Endodermal cell (in vitro differentiated cells): ENCODE results near the gene DNAJB14. TPM values are rescaled to one million over a fixed set of nuclear protein-coding genes. Genes with fewer than 3 reads are reported as not detected.

ENCODE experiments used
- DNase-seq: peaks from one replicate; pipeline ENCODE4 v3.0.0-alpha.2; 2017
- H3K27ac ChIP-seq: 2 replicates; pipeline ENCODE4 v1.5.1; 2013; ENCODE audit warnings: mild to moderate bottlenecking, low read depth, low read length, moderate library complexity
- H3K27me3 ChIP-seq: 2 replicates; pipeline ENCODE4 v1.6.1; 2013; ENCODE audit warnings: mild to moderate bottlenecking, low read length, moderate library complexity; ENCODE audit not compliant: insufficient read depth, control insufficient read depth, poor library complexity, severe bottlenecking
- H3K36me3 ChIP-seq: 2 replicates; pipeline ENCODE4 v1.7.0; 2013; ENCODE audit warnings: mild to moderate bottlenecking, low read length, moderate library complexity; ENCODE audit not compliant: control insufficient read depth, insufficient read depth
- H3K4me1 ChIP-seq: one replicate; pipeline ENCODE4 v1.7.0; 2013; ENCODE audit warnings: low read length; ENCODE audit not compliant: control insufficient read depth, insufficient read depth
- H3K4me3 ChIP-seq: 2 replicates; pipeline ENCODE4 v1.5.1; 2013; ENCODE audit warnings: mild to moderate bottlenecking, low read length, moderate library complexity
- H3K9ac ChIP-seq: 2 replicates; pipeline ENCODE4 v1.6.1; 2013; ENCODE audit warnings: mild to moderate bottlenecking, low read length, moderate library complexity; ENCODE audit not compliant: poor library complexity, severe bottlenecking; ENCODE audit errors: extremely low read depth
- H3K9me3 ChIP-seq: 2 replicates; pipeline ENCODE4 v1.6.1; 2013; ENCODE audit warnings: mild to moderate bottlenecking, low read length, moderate library complexity; ENCODE audit not compliant: control insufficient read depth
- H3K27ac Mint-ChIP-seq: 2 replicates; pipeline ENCODE4 v1.8.0; 2020; ENCODE audit warnings: mixed read lengths
- H3K27me3 Mint-ChIP-seq: 2 replicates; pipeline ENCODE4 v1.8.0; 2021; ENCODE audit warnings: mild to moderate bottlenecking, mixed read lengths; ENCODE audit not compliant: insufficient read depth
- H3K36me3 Mint-ChIP-seq: 2 replicates; pipeline ENCODE4 v1.8.0; 2020; ENCODE audit warnings: low read depth, mixed read lengths
- H3K4me1 Mint-ChIP-seq: 2 replicates; pipeline ENCODE4 v1.8.0; 2020; ENCODE audit warnings: mixed read lengths
- H3K4me3 Mint-ChIP-seq: 2 replicates; pipeline ENCODE4 v1.8.0; 2020; ENCODE audit warnings: mild to moderate bottlenecking, moderate library complexity, mixed read lengths
- H3K9me3 Mint-ChIP-seq: 2 replicates; pipeline ENCODE4 v1.8.0; 2020; ENCODE audit warnings: mild to moderate bottlenecking, mixed read lengths
- WGBS, 2 experiments: methylation state at CpG; one replicate each; pipeline versions ENCODE4 v1.1.5 to v1.1.7; 2013; ENCODE audit warnings: missing lambda C conversion rate in 2 of 2, mixed read lengths in 1 of 2; ENCODE audit not compliant: insufficient coverage in 1 of 2, insufficient read length in 1 of 2; 5-methylcytosine and 5-hydroxymethylcytosine counted together
- total RNA-seq, 2 donors: library from RNA; stranded (reverse); fragmentation: NEBNext Ultra II Directional in 1 of 2; extraction: Animal tissue kit (Norgen Biotek cat#: 25700) in 1 of 2; gene quantifications; 2 replicates in 1 of 2; 3 replicates in 1 of 2; pipeline ENCODE4 v1.2.1, GENCODE V29; 2021
- TF ChIP-seq, protein P1 (sequence below): fragments of 200-600 bp; sonication (generic); conservative IDR thresholded peaks from 2 replicates; pipeline ENCODE4 v1.5.0; 2021; ENCODE audit warnings: antibody characterized with exemption, mild to moderate bottlenecking

Gene DNAJB14
- total RNA-seq, 2 donors from 2014 or later: 50.3 to 62.5 TPM

DNA sequence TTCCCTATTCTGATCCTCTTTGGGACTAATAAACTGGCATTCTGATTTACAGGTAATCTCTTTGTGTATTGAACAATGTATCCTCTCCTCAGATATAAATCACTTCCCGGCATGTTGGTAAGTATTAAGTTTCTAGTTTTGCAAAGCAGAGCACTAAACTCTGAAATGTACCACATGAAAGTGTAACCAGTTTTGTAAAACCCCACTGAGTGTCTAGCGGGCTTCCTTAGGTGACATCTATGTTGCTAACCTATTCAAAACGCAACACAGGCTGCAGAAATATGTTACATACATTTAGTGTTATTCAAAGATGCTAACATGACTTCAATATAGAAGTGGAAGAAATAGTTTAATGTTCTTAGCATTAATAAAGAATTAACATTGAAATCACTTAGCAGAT is 25.2 kb downstream of the DNAJB14 start:
- Mint-ChIP-seq H3K4me3 (no peak overlapping the region), H3K36me3 (peaks cover 34% of the 10 kb centered on the region), H3K27me3 (no peaks in the 10 kb centered on the region), H3K27ac (no peak overlapping the region), H3K9me3 (no peaks in the 10 kb centered on the region), H3K4me1 (no peaks in the 10 kb centered on the region)
- peaks cover 69% of the 10 kb centered on the region for H3K36me3 ChIP-seq
- no peak overlapping the region for H3K27ac ChIP-seq
- H3K9ac ChIP-seq: no peak overlapping the region
- H3K27me3 ChIP-seq: no peaks in the 10 kb centered on the region
- H3K9me3 ChIP-seq: peaks cover 14% of the 10 kb centered on the region
- no peak overlapping the region for H3K4me3 ChIP-seq
- no peaks in the 10 kb centered on the region for H3K4me1 ChIP-seq
- 86 to 97% methylated on average over 1 to 3 of the region's 3 CpGs for WGBS, 2 experiments
- TF ChIP-seq, protein P1, sequence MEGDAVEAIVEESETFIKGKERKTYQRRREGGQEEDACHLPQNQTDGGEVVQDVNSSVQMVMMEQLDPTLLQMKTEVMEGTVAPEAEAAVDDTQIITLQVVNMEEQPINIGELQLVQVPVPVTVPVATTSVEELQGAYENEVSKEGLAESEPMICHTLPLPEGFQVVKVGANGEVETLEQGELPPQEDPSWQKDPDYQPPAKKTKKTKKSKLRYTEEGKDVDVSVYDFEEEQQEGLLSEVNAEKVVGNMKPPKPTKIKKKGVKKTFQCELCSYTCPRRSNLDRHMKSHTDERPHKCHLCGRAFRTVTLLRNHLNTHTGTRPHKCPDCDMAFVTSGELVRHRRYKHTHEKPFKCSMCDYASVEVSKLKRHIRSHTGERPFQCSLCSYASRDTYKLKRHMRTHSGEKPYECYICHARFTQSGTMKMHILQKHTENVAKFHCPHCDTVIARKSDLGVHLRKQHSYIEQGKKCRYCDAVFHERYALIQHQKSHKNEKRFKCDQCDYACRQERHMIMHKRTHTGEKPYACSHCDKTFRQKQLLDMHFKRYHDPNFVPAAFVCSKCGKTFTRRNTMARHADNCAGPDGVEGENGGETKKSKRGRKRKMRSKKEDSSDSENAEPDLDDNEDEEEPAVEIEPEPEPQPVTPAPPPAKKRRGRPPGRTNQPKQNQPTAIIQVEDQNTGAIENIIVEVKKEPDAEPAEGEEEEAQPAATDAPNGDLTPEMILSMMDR: no peak
- no peak for DNase-seq

DNA sequence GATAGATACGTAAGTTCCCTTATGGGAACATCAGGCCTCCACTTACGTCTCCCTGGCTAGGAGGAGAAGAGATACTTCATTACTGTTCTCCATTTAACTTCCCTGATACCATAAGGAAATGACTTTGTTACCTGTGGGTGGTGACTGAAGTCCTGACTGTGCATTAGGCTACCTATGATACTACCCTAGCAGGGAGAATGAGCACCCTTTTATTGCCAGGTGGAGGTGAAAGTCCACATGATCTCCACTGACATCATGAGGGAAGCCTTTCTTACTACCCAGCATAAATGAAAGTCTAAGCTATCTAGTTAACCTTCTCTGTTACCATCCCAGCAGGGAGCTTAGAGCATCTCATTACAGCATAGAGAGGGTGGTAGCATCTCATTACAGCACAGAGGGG is 27.8 kb downstream of the DNAJB14 start:
- no peak overlapping the region for H3K9ac ChIP-seq
- no peaks in the 10 kb centered on the region for H3K9me3 Mint-ChIP-seq
- WGBS, 2 experiments: 95% methylated on average over 2 of the region's 2 CpGs; no CpG with 5 or more reads in 1 of the 2 experiments
- H3K36me3 ChIP-seq: peaks cover 63% of the 10 kb centered on the region
- H3K9me3 ChIP-seq: peaks cover 14% of the 10 kb centered on the region
- no peaks in the 10 kb centered on the region for H3K4me1 ChIP-seq
- H3K4me3 ChIP-seq: no peak overlapping the region
- no peaks in the 10 kb centered on the region for H3K27me3 ChIP-seq
- H3K36me3 Mint-ChIP-seq: peaks cover 51% of the 10 kb centered on the region
- no peaks in the 10 kb centered on the region for H3K27me3 Mint-ChIP-seq
- no peak overlapping the region for H3K27ac ChIP-seq
- DNase-seq: no peak
- no peak overlapping the region for H3K27ac Mint-ChIP-seq
- H3K4me3 Mint-ChIP-seq: no peak overlapping the region
- no peaks in the 10 kb centered on the region for H3K4me1 Mint-ChIP-seq
- TF ChIP-seq, protein P1: no peak

DNA sequence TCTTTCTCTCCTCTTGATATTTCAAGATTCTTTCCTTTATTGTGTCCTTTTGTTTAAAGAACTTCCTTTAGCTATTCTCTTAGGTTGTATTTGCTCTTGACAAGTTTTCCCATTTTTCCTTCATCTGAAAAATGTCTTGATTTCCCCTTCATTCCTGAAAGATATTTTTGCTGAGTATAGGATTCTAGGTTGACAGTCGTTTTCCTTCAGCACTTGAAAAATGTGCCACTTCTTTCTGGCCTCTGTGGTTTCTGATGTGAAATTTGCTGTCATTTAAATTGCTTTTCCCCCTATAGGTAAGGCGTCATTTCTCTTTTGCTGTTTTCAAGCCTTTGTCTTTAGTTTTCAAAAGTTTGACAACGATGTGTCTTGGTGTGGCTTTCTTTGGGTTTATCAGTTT is 28.8 kb downstream of the DNAJB14 start:
- Histone ChIP-seq H3K27me3 (no peaks in the 10 kb centered on the region), H3K27ac (no peak overlapping the region), H3K4me3 (no peak overlapping the region), H3K9me3 (peaks cover 14% of the 10 kb centered on the region), H3K36me3 (peaks cover 60% of the 10 kb centered on the region), H3K4me1 (no peaks in the 10 kb centered on the region), H3K9ac (no peak overlapping the region)
- no peak for DNase-seq
- Mint-ChIP-seq H3K9me3 (no peaks in the 10 kb centered on the region), H3K4me3 (no peak overlapping the region), H3K4me1 (no peaks in the 10 kb centered on the region), H3K27ac (no peak overlapping the region), H3K27me3 (no peaks in the 10 kb centered on the region), H3K36me3 (peaks cover 53% of the 10 kb centered on the region)
- TF ChIP-seq, protein P1: no peak
- 83 to 95% methylated on average over 2 to 3 of the region's 3 CpGs for WGBS, 2 experiments
